HEK293 (cell line): Measurements from ENCODE around the gene FBXO21.

Source experiments
- KLF17 ChIP-seq: fragments of 450-650 bp; formaldehyde crosslinking; IDR thresholded peaks from 2 replicates; pipeline ENCODE4 v1.5.1; 2016; ENCODE audit warnings: missing biosample characterization, missing genetic modification characterization
- PBX3 ChIP-seq: sonication (generic); formaldehyde crosslinking; IDR thresholded peaks from 2 replicates; pipeline ENCODE4 v1.8.1; 2022; ENCODE audit warnings: mild to moderate bottlenecking, moderate library complexity, missing genetic modification reagents
- PRDM1 ChIP-seq: fragments of 450-650 bp; formaldehyde crosslinking; IDR thresholded peaks from 2 replicates; pipeline ENCODE4; 2016; ENCODE audit warnings: missing biosample characterization, missing genetic modification characterization
- WT1 ChIP-seq: fragments of 450-650 bp; formaldehyde crosslinking; IDR thresholded peaks from 2 replicates; pipeline ENCODE4 v1.5.1; 2016; ENCODE audit warnings: missing biosample characterization, missing genetic modification characterization
- YY1 ChIP-seq: fragments of 450-650 bp; formaldehyde crosslinking; IDR thresholded peaks from 2 replicates; pipeline ENCODE4 v1.5.1; 2018; ENCODE audit warnings: missing biosample characterization, missing genetic modification characterization
- ZBTB1 ChIP-seq: fragments of 450-650 bp; formaldehyde crosslinking; IDR thresholded peaks from 2 replicates; pipeline ENCODE4 v1.5.1; 2016; ENCODE audit warnings: missing biosample characterization, missing genetic modification characterization
- ZBTB6 ChIP-seq: fragments of 450-650 bp; formaldehyde crosslinking; IDR thresholded peaks from 2 replicates; pipeline ENCODE4 v1.5.1; 2017; ENCODE audit warnings: missing biosample characterization, missing genetic modification characterization
- ZFP69B ChIP-seq: fragments of 450-650 bp; formaldehyde crosslinking; IDR thresholded peaks from 2 replicates; pipeline ENCODE4 v1.5.1; 2016; ENCODE audit warnings: missing biosample characterization, missing genetic modification characterization
- ZNF132 ChIP-seq: fragments of 450-650 bp; formaldehyde crosslinking; IDR thresholded peaks from 2 replicates; pipeline ENCODE4 v1.5.1; 2017; ENCODE audit warnings: missing biosample characterization, missing genetic modification characterization, borderline replicate concordance
- ZNF324 ChIP-seq: fragments of 450-650 bp; formaldehyde crosslinking; IDR thresholded peaks from 2 replicates; pipeline ENCODE4 v1.5.1; 2016; ENCODE audit warnings: missing biosample characterization, missing genetic modification characterization
- ZNF391 ChIP-seq: fragments of 450-650 bp; formaldehyde crosslinking; IDR thresholded peaks from 2 replicates; pipeline ENCODE4 v1.5.1; 2016; ENCODE audit warnings: low read depth, missing biosample characterization, missing genetic modification characterization, borderline replicate concordance
- ZNF404 ChIP-seq: fragments of 450-650 bp; formaldehyde crosslinking; IDR thresholded peaks from 2 replicates; pipeline ENCODE4 v1.5.1; 2017; ENCODE audit warnings: missing biosample characterization, missing genetic modification characterization
- ZNF488 ChIP-seq: fragments of 450-650 bp; formaldehyde crosslinking; IDR thresholded peaks from 2 replicates; pipeline ENCODE4 v1.5.1; 2016; ENCODE audit warnings: missing biosample characterization, missing genetic modification characterization
- ZNF544 ChIP-seq: fragments of 450-650 bp; formaldehyde crosslinking; IDR thresholded peaks from 2 replicates; pipeline ENCODE4 v1.5.0; 2017; ENCODE audit warnings: missing biosample characterization, missing genetic modification characterization
- ZNF560 ChIP-seq: fragments of 450-650 bp; formaldehyde crosslinking; IDR thresholded peaks from 2 replicates; pipeline ENCODE4 v1.5.1; 2017; ENCODE audit warnings: missing biosample characterization, missing genetic modification characterization, borderline replicate concordance
- ZNF571 ChIP-seq: fragments of 450-650 bp; formaldehyde crosslinking; IDR thresholded peaks from 2 replicates; pipeline ENCODE4 v1.5.0; 2017; ENCODE audit warnings: missing biosample characterization, missing genetic modification characterization
- ZNF837 ChIP-seq: fragments of 450-650 bp; formaldehyde crosslinking; IDR thresholded peaks from 2 replicates; pipeline ENCODE4 v1.5.1; 2016; ENCODE audit warnings: missing biosample characterization, missing genetic modification characterization
- ZXDB ChIP-seq: fragments of 450-650 bp; formaldehyde crosslinking; IDR thresholded peaks from 2 replicates; pipeline ENCODE4 v1.5.1; 2016; ENCODE audit warnings: missing biosample characterization, missing genetic modification characterization
- TF ChIP-seq, protein P1 (sequence below): fragments of 450-650 bp; formaldehyde crosslinking; conservative IDR thresholded peaks from 2 replicates; pipeline ENCODE4 v1.5.1; 2016; ENCODE audit warnings: low read depth, missing biosample characterization, missing genetic modification characterization
- TF ChIP-seq, protein P2 (sequence below): fragments of 450-650 bp; formaldehyde crosslinking; IDR thresholded peaks from 2 replicates; pipeline ENCODE4 v1.5.1; 2016; ENCODE audit warnings: missing biosample characterization, missing genetic modification characterization
- TF ChIP-seq, protein P3 (sequence below): fragments of 450-650 bp; formaldehyde crosslinking; IDR thresholded peaks from 2 replicates; pipeline ENCODE4 v1.5.1; 2017; ENCODE audit warnings: missing biosample characterization, missing genetic modification characterization

The FBXO21 gene

DNA sequence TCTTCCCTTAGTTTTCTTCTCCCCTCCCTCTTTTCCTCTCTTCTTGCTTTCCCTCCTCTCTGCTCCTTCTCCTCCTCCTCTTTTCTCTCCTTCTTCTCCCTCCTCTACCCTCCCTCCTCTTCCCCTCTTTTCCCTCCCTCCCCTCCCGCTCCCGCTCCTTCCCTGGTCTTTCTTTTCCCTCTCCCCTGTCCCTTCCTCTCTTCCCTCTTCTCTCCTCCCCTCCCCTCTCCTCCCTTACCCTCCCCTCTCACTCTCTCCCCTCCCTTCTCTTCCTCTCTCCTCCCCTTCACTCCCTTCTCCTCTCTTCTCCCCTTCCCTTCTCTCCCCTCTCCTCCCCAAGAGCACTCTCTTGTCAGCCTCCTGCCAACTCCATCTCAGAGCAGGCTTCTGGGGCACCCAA lies 17.4 kb upstream of the FBXO21 start (continued):
- no peak for TF ChIP-seq ZNF488
- no peak for TF ChIP-seq ZNF404 (tag by site-specific recombination)
- TF ChIP-seq ZBTB1 (tag by site-specific recombination) = no peak
- TF ChIP-seq ZNF544 (tag by site-specific recombination) = no peak
- TF ChIP-seq ZNF391 = no peak
- TF ChIP-seq, protein P1, sequence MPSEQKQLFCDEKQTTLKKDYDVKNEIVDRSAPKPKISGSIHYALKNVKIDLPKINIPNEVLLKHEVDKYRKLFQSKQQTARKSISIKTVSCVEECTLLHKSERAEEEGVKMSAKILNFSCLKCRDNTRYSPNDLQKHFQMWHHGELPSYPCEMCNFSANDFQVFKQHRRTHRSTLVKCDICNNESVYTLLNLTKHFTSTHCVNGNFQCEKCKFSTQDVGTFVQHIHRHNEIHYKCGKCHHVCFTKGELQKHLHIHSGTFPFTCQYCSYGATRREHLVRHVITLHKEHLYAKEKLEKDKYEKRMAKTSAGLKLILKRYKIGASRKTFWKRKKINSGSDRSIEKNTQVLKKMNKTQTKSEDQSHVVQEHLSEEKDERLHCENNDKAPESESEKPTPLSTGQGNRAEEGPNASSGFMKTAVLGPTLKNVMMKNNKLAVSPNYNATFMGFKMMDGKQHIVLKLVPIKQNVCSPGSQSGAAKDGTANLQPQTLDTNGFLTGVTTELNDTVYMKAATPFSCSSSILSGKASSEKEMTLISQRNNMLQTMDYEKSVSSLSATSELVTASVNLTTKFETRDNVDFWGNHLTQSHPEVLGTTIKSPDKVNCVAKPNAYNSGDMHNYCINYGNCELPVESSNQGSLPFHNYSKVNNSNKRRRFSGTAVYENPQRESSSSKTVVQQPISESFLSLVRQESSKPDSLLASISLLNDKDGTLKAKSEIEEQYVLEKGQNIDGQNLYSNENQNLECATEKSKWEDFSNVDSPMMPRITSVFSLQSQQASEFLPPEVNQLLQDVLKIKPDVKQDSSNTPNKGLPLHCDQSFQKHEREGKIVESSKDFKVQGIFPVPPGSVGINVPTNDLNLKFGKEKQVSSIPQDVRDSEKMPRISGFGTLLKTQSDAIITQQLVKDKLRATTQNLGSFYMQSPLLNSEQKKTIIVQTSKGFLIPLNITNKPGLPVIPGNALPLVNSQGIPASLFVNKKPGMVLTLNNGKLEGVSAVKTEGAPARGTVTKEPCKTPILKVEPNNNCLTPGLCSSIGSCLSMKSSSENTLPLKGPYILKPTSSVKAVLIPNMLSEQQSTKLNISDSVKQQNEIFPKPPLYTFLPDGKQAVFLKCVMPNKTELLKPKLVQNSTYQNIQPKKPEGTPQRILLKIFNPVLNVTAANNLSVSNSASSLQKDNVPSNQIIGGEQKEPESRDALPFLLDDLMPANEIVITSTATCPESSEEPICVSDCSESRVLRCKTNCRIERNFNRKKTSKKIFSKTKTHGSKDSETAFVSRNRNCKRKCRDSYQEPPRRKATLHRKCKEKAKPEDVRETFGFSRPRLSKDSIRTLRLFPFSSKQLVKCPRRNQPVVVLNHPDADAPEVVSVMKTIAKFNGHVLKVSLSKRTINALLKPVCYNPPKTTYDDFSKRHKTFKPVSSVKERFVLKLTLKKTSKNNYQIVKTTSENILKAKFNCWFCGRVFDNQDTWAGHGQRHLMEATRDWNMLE (tag by site-specific recombination) = no peak
- no peak for TF ChIP-seq ZXDB (tag by site-specific recombination)
- TF ChIP-seq ZNF560 = no peak
- 0 out of 2 replicates have a peak, but pooled peaks have one; percentile 60 for TF ChIP-seq KLF17 (tag by site-specific recombination)
- peak; percentile 72 for TF ChIP-seq PRDM1 (tag by site-specific recombination)
- TF ChIP-seq, protein P2, sequence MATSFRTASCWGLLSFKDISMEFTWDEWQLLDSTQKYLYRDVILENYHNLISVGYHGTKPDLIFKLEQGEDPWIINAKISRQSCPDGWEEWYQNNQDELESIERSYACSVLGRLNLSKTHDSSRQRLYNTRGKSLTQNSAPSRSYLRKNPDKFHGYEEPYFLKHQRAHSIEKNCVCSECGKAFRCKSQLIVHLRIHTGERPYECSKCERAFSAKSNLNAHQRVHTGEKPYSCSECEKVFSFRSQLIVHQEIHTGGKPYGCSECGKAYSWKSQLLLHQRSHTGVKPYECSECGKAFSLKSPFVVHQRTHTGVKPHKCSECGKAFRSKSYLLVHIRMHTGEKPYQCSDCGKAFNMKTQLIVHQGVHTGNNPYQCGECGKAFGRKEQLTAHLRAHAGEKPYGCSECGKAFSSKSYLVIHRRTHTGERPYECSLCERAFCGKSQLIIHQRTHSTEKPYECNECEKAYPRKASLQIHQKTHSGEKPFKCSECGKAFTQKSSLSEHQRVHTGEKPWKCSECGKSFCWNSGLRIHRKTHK (tag by site-specific recombination) = no peak
- TF ChIP-seq PBX3 (CRISPR knock-in tag) = no peak
- TF ChIP-seq ZBTB6 = no peak
- TF ChIP-seq, protein P3, sequence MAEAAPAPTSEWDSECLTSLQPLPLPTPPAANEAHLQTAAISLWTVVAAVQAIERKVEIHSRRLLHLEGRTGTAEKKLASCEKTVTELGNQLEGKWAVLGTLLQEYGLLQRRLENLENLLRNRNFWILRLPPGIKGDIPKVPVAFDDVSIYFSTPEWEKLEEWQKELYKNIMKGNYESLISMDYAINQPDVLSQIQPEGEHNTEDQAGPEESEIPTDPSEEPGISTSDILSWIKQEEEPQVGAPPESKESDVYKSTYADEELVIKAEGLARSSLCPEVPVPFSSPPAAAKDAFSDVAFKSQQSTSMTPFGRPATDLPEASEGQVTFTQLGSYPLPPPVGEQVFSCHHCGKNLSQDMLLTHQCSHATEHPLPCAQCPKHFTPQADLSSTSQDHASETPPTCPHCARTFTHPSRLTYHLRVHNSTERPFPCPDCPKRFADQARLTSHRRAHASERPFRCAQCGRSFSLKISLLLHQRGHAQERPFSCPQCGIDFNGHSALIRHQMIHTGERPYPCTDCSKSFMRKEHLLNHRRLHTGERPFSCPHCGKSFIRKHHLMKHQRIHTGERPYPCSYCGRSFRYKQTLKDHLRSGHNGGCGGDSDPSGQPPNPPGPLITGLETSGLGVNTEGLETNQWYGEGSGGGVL = peak; percentile 80
- no peak for TF ChIP-seq YY1 (tag by site-specific recombination)
- no peak for TF ChIP-seq ZNF132
- TF ChIP-seq ZNF324 = no peak
- TF ChIP-seq WT1 = peak; percentile 97
- TF ChIP-seq ZNF837 = no peak
- TF ChIP-seq ZFP69B = no peak
- TF ChIP-seq ZNF571 (tag by site-specific recombination) = no peak
